KOPT-K1 (cell line): ENCODE measurements around the gene WDR87.
"Not testable (repeated sequence)": the region's sequence is repeated elsewhere in the genome, so short reads cannot be mapped to it uniquely, and the experiment has no call there.

Source experiments
- H3K27ac ChIP-seq: fragments of 200-600 bp; sonication (generic); 2 replicates; pipeline ENCODE4 v1.5.1; 2016; ENCODE audit warnings: antibody characterized with exemption, mild to moderate bottlenecking, low read depth, low read length; ENCODE audit not compliant: poor library complexity, severe bottlenecking
- H3K36me3 ChIP-seq: fragments of 200-600 bp; sonication (generic); 2 replicates; pipeline ENCODE4 v1.5.1; 2017; ENCODE audit warnings: antibody characterized with exemption, mild to moderate bottlenecking, low read length, moderate library complexity; ENCODE audit not compliant: insufficient read depth
- H3K9me3 ChIP-seq: fragments of 200-600 bp; sonication (generic); 2 replicates; pipeline ENCODE4 v1.5.1; 2017; ENCODE audit warnings: antibody characterized with exemption, low read length, mild to moderate bottlenecking; ENCODE audit not compliant: insufficient read depth, poor library complexity, severe bottlenecking

WDR87 gene

DNA sequence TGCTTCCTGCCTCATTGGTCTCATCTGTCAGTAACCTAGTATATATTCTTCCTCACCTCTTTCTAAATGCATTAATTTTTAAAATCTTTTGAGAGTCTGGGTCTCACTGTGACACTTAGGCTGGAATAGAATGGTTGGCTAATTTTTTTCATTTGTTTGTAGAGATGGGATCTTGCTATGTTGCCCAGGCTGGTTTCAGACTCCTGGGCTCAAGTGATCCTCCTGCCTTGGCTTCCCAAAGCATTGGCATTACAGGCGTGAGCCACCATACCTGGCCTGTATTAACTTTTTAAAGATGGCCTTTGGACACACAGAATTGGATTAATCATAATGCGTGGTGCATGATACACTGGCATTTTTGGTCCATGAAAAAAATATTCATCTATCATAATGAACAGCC, 30.5 kb upstream of the WDR87 start:
- H3K9me3 ChIP-seq = peaks cover 23% of the 10 kb centered on the region
- H3K36me3 ChIP-seq = no peaks in the 10 kb centered on the region
- H3K27ac ChIP-seq = no peak overlapping the region

- Histone ChIP-seq H3K27ac (no peak overlapping the region), H3K9me3 (peaks cover 23% of the 10 kb centered on the region), H3K36me3 (no peaks in the 10 kb centered on the region)
Measured at GRCh38 chr19:37936166-37936565, 29.8 kb upstream of the WDR87 start.

DNA sequence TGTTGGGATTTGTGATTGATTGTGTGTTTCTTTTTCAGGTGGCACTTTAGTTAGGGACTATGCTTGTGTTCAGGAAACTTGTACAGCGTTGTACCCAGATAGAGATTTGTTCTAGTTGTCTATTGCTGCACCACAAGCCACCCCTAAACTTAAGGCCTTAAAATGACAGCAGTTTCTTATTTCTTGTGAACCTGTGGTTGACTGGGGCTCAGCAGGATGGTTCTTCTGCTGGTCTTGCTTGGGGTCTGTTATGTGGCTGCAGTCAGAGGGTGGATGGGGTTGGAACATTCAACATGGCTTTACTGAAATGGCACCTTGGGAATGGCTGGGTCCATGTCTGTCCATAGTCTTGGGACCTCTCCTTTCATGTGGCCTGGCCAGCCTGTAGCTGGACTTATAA, 28.9 kb upstream of the WDR87 start:
- H3K27ac ChIP-seq = no peak overlapping the region
- H3K9me3 ChIP-seq = peaks cover 23% of the 10 kb centered on the region
- no peaks in the 10 kb centered on the region; the same call in 1 of the 2 replicates for H3K36me3 ChIP-seq

DNA sequence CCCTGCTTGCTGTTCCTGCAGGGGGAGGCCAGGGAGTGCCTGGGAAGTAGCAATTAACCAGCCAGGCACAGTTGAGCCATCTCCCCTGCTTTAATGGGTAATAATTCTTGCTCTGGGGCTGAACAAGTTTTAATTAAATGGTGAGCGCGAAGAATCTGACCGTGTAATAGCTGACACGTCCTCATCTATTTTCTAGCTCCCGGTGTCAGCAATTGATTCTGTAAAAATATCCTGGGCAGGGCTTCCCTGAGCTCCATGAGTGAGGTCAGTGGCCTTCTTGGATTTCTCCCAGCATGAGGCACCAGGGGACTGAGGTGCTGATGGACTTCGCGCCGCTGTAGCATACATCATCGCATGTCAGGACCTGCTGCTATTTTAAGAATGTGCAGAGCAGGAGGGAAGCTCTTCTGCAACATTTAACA, 27.6 kb upstream of the WDR87 start:
- no peak overlapping the region for H3K27ac ChIP-seq
- H3K36me3 ChIP-seq = no peaks in the 10 kb centered on the region; the same call in 1 of the 2 replicates

DNA sequence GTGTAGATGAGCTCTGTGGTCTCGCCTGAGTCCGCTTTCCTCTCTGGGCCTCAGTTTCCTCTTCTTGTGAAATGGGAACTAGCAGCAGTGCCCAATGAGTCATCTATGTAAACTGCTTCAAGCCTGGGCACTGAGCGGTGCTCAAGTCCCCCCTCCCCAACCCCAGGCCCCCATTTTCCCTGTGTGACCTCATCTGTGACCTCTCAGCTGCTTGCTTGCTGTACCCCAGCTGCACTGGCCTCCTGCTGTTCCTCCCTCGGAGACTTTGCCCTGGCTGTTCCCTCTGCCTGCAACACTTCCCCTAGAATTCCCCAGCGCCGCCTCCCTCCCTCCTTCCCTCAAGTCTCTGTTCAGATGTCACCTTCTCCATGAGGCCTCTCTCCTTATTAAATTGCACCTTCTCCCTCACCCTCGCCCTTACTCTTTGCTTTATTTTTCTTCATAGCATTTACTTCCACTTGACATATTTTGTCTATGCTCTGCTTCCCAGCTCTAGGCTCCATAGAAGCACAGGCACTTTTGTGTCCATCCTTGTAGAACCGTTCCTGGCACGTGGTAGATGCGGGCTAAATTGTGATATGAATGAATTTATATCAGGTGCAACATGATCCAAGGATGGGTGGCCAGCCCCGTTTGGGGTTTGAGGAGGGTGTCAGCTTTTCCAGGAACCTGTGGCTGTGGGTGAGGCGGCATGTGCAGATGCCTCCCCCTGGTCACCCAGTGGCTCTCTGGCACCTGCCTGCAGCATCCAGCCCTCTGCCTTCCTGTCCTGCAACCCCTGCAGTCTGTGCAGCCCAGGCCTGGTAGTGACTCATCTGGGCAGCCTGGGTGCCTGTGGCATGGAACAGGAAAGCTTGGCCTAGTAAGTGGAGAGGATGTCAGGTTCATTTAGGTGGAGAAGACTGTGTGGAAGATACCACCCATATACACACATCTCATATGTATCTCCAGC, 26.9 kb upstream of the WDR87 start:
- Histone ChIP-seq H3K36me3 (no peaks in the 10 kb centered on the region; the same call in 1 of the 2 replicates), H3K27ac (no peak overlapping the region), H3K9me3 (peaks cover 18% of the 10 kb centered on the region)

More for the DNA sequence above, 27.6 kb upstream of the WDR87 start:
- H3K9me3 ChIP-seq = peaks cover 22% of the 10 kb centered on the region

DNA sequence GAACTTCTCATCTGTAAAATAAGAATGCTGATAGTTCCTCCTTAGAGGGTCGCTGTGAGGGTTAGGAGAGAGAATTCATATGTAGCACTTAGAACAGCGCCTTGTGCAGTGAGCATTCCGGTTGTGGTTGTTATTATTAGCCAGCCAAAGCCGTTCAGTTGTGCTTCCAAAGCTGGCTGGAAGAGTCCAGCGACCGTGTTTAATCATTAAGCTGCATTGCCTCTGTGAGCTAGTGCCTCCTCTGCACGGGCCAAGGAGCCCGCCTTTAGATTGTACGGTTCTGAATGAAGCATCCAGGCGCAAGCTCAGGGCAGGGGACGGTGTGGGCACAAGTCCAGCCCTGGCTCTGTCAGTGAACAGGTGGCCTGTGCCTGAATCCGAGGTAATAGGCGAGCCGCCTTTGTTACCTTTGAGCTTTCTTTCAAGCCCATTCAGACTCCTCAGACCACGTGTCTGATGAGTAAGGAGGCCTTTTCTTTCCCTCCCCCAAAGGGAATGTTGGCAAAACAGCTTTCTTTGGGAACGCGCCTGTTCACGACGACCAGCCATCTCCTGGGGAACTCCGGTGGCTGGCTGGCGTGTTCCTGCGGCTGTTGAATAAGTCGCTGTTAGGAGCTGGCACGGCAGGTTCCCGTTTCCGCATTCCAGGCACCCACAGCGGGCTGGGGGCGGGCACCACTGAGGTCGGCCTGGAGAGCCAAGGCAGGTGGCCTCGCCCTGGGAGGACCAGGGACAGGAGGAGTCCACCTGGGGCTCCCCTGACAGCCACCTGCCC, 25.7 kb upstream of the WDR87 start:
- H3K36me3 ChIP-seq = no peaks in the 10 kb centered on the region; the same call in 1 of the 2 replicates
- no peak overlapping the region for H3K27ac ChIP-seq
- peaks cover 18% of the 10 kb centered on the region for H3K9me3 ChIP-seq

DNA sequence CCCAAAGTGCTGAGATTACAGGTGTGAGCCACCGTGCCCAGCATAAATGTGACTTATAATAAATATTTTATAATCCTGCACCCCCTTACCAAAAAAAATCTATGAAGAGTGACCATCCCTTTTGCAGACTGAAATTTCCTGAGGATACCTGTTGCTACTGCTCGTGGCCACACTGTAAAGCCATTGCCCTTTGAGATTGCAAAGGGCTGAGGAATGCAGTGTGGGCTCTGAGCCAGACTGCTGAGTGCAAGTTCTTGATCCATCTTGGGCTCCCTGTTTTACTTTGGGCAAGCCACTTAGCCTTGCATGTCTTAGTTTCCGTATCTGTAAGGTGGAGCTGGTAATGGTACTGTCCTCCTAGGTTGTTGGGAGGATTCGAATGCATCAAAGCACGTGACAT, 24.0 kb upstream of the WDR87 start:
- Histone ChIP-seq H3K9me3 (peaks cover 6% of the 10 kb centered on the region), H3K36me3 (no peaks in the 10 kb centered on the region; the same call in 1 of the 2 replicates), H3K27ac (no peak overlapping the region)

GRCh38 chr19:37929355-37929923, 23.0 kb upstream of the WDR87 start:
- H3K9me3 ChIP-seq = no peaks in the 10 kb centered on the region
- no peak overlapping the region for H3K27ac ChIP-seq
- H3K36me3 ChIP-seq = no peaks in the 10 kb centered on the region; the same call in 1 of the 2 replicates

DNA sequence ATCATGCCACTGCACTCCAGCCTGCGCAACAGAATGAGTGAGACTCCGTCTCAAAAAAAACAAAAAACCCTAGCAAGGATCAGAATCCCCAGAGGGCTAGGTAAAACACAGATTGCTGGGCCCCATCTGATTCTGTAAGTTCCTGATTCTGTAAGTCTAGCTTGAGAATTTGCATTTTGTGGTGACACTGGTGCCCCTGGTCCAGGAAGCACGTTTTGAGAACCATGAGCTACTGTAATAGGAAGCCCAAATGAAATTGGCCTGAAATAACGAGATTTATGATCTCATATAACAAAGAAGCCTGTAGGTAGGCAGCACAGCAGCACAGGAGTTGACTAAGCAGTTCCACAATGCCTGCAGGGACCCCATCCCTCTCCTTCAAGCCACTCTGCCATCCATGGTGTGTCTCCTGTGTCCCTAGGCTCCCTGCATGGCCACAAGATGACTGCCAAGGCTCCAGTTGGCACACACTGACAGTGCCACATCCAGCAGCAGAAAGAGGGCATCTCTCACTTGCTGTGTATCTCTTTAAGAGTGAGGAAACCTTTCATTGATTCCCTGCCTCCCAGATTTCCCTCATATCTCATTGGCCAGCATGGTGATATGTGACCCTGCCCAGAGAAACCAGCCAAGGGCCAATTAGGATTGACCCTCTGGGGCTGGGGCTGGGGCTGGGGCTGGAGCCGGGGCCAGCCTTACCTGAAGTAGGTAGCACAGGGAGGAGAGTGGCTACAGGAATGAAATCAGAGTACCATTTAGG, 22.3 kb upstream of the WDR87 start:
- no peak overlapping the region for H3K27ac ChIP-seq
- no peaks in the 10 kb centered on the region; the same call in 1 of the 2 replicates for H3K36me3 ChIP-seq
- no peaks in the 10 kb centered on the region for H3K9me3 ChIP-seq

GRCh38 chr19:37926711-37927110, 20.3 kb upstream of the WDR87 start:
- no peaks in the 10 kb centered on the region; the same call in 1 of the 2 replicates for H3K36me3 ChIP-seq
- no peaks in the 10 kb centered on the region for H3K9me3 ChIP-seq
- H3K27ac ChIP-seq = no peak overlapping the region

DNA sequence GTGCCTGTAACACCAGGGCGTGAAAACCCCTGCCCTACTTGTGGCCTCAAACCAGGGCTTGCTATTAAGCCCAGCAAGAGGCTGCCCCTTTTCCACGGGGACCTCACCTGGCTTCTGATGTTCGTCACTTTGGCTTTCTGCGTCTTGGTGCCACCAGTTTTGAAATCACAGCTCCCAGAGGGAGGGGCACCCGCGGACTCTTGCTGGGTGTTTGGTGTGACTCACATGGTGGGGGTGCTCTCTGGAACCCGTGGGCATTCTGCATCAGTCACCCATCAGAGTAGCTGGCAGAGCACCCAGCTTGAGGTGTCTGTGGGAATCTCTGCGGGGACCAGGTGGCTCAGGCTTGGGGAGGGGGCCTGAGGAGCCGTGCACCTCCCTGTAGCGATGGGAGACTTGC, 19.9 kb upstream of the WDR87 start:
- Histone ChIP-seq H3K27ac (no peak overlapping the region), H3K36me3 (no peaks in the 10 kb centered on the region; the same call in 1 of the 2 replicates), H3K9me3 (no peaks in the 10 kb centered on the region)

DNA sequence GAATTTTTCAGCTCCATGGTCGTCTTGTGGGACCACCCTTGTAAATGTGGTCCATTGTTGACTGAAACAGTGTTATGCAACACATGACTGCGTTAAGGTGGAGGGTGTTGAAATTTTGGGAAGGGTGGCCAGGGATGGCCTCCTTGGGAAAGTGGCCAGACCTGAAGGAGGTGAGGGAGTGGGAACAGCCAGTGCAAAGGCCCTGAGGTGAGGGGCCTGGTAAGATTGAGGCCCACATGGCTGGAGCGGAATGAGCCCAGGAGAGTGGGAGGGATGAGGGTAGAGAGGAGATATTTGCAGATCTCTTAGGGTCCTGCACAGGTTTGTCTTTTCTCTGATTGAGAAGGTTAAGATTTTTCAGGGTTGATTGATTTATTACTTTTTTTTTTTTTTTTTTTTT, 18.8 kb upstream of the WDR87 start:
- Histone ChIP-seq H3K27ac (no peak overlapping the region), H3K36me3 (no peaks in the 10 kb centered on the region), H3K9me3 (no peaks in the 10 kb centered on the region)

GRCh38 chr19:37924573-37924972, 18.2 kb upstream of the WDR87 start:
- not testable (repeated sequence) for H3K27ac ChIP-seq, H3K36me3 ChIP-seq

GRCh38 chr19:37920591-37921450, 14.4 kb upstream of the WDR87 start:
- no peak overlapping the region for H3K27ac ChIP-seq

More at GRCh38 chr19:37924573-37924972, 18.2 kb upstream of the WDR87 start:
- H3K9me3 ChIP-seq = not testable (repeated sequence)

More at GRCh38 chr19:37920591-37921450, 14.4 kb upstream of the WDR87 start:
- Histone ChIP-seq H3K36me3 (no peaks in the 10 kb centered on the region), H3K9me3 (no peaks in the 10 kb centered on the region)
